Natural killer cell (primary cell): ENCODE results near the gene PPP2R2D. TPM values are rescaled to one million over a fixed set of nuclear protein-coding genes. Genes with fewer than 3 reads are reported as not detected.
A peak's percentile ranks its signal among the peaks of the same experiment; 100 is the strongest.
"Not testable (repeated sequence)": the region's sequence is repeated elsewhere in the genome, so short reads cannot be mapped to it uniquely, and the experiment has no call there.

Experiments used
- ATAC-seq, 3 donors: fragments of 150-1000 bp in 2 of 3; fragments of 200-7000 bp in 1 of 3; cut with Tn5 transposase; 1 replicate in 1 of 3; 2 replicates in 2 of 3; pipeline ENCODE4 v1.10.0; 2021; ENCODE audit warnings: mild to moderate bottlenecking in 2 of 3, moderate library complexity in 2 of 3
- DNase-seq, 2 donors: peaks; one replicate each; pipeline versions ENCODE4 v3.0.0 to v3.0.0-alpha.2; 2013 to 2021; ENCODE audit warnings: mixed read lengths in 1 of 2
- H3K27ac ChIP-seq: one replicate; pipeline ENCODE4 v1.5.1; 2013; ENCODE audit warnings: mild to moderate bottlenecking, low read length
- H3K27me3 ChIP-seq: one replicate; pipeline ENCODE4 v1.6.1; 2013; ENCODE audit warnings: low read length; ENCODE audit not compliant: control insufficient read depth, insufficient read depth
- H3K36me3 ChIP-seq: one replicate; pipeline ENCODE4 v1.6.1; 2013; ENCODE audit warnings: low read length; ENCODE audit not compliant: control insufficient read depth, insufficient read depth
- H3K4me1 ChIP-seq: one replicate; pipeline ENCODE4 v1.6.1; 2013; ENCODE audit warnings: low read length; ENCODE audit not compliant: control insufficient read depth, insufficient read depth
- H3K4me3 ChIP-seq: one replicate; pipeline ENCODE4 v1.5.1; 2013; ENCODE audit warnings: low read length
- H3K9me3 ChIP-seq: one replicate; pipeline ENCODE4 v1.6.1; 2013; ENCODE audit warnings: low read length; ENCODE audit not compliant: control insufficient read depth, insufficient read depth
- H3K27ac Mint-ChIP-seq, 2 donors: one replicate each; pipeline ENCODE4 v1.8.0; 2022; ENCODE audit warnings: mild to moderate bottlenecking in 2 of 2, mixed read lengths in 2 of 2, moderate library complexity in 1 of 2
- H3K27me3 Mint-ChIP-seq, 2 donors: one replicate each; pipeline ENCODE4 v1.8.0; 2022; ENCODE audit warnings: low read depth in 2 of 2, mixed read lengths in 2 of 2
- H3K36me3 Mint-ChIP-seq: one replicate; pipeline ENCODE4 v1.8.0; 2022; ENCODE audit warnings: mixed read lengths
- H3K4me1 Mint-ChIP-seq, 2 donors: one replicate each; pipeline ENCODE4 v1.8.0; 2022; ENCODE audit warnings: mixed read lengths in 2 of 2
- H3K4me3 Mint-ChIP-seq: one replicate; pipeline ENCODE4 v1.8.0; 2022; ENCODE audit warnings: mild to moderate bottlenecking, moderate library complexity, mixed read lengths
- H3K9me3 Mint-ChIP-seq, 2 donors: one replicate each; pipeline ENCODE4 v1.8.0; 2022; ENCODE audit warnings: mixed read lengths in 2 of 2
- CTCF ChIP-seq: fragments of 200-600 bp; IDR thresholded peaks from one replicate; pipeline ENCODE4 v1.8.0; 2022; ENCODE audit warnings: antibody characterized with exemption
- WGBS: methylation state at CpG from one replicate; pipeline ENCODE4 v1.1.7; 2013; ENCODE audit warnings: missing lambda C conversion rate; ENCODE audit not compliant: insufficient coverage; 5-methylcytosine and 5-hydroxymethylcytosine counted together
- intact Hi-C: fragments of 100-400 bp; cut with micrococcal nuclease; formaldehyde crosslinking; loops from one replicate; pipeline ENCODE4 v1.14.2; 2022
- total RNA-seq, 4 donors: library from RNA; stranded (reverse); fragments of 120-200 nt in 1 of 4; gene quantifications; one replicate each; pipeline versions ENCODE4 v1.2.3 to v1.2.4, GENCODE V29; 2013 to 2022

PPP2R2D gene
- total RNA-seq, 3 donors from 2014 or later (not counting 1 experiment from before 2014, with no cell fraction given): 28.6 to 39.8 (median 35.8) TPM

GRCh38 chr10:131915990-131916766 is 15.4 kb downstream of the PPP2R2D start:
- no peak for TF ChIP-seq CTCF
- Histone ChIP-seq H3K27ac (no peak overlapping the region), H3K27me3 (no peaks in the 10 kb centered on the region), H3K9me3 (no peaks in the 10 kb centered on the region), H3K4me1 (peaks cover 3% of the 10 kb centered on the region), H3K4me3 (no peak overlapping the region), H3K36me3 (peaks cover 2% of the 10 kb centered on the region)
- 95% methylated on average over 19 of the region's 19 CpGs for WGBS
- ATAC-seq: no peak
- H3K27me3 Mint-ChIP-seq: no peaks in the 10 kb centered on the region
- DNase-seq: no peak
- intact Hi-C loops: no loop called here
- no peaks in the 10 kb centered on the region for H3K36me3 Mint-ChIP-seq
- H3K4me3 Mint-ChIP-seq: no peak overlapping the region
- no peaks in the 10 kb centered on the region for H3K9me3 Mint-ChIP-seq
- H3K27ac Mint-ChIP-seq: no peak overlapping the region
- peaks cover 46 to 79% of the 10 kb centered on the region in 2 donors for H3K4me1 Mint-ChIP-seq

- intact Hi-C loops, H3K4me3 Mint-ChIP-seq, H3K36me3 ChIP-seq, H3K9me3 ChIP-seq, H3K36me3 Mint-ChIP-seq, H3K4me3 ChIP-seq, H3K27me3 ChIP-seq, ATAC-seq, H3K27ac Mint-ChIP-seq, H3K27me3 Mint-ChIP-seq, H3K27ac ChIP-seq, H3K9me3 Mint-ChIP-seq, DNase-seq, H3K4me1 ChIP-seq: not testable (repeated sequence)
- WGBS: 89% methylated on average over 8 of the region's 11 CpGs
- H3K4me1 Mint-ChIP-seq: peaks cover 52 to 80% of the 10 kb centered on the region in 2 donors
Observed at GRCh38 chr10:131916767-131917160, 16.0 kb downstream of the PPP2R2D start.

- not testable (repeated sequence) for H3K4me3 Mint-ChIP-seq
Observed at GRCh38 chr10:131917496-131917895, 16.7 kb downstream of the PPP2R2D start.

GRCh38 chr10:131919461-131919860 is 18.7 kb downstream of the PPP2R2D start:
- H3K4me1 ChIP-seq, H3K27me3 ChIP-seq: not testable (repeated sequence)
- 94% methylated on average over 14 of the region's 14 CpGs for WGBS

More at GRCh38 chr10:131917496-131917895, 16.7 kb downstream of the PPP2R2D start:
- H3K9me3 ChIP-seq, H3K27ac ChIP-seq, H3K27me3 Mint-ChIP-seq, DNase-seq, intact Hi-C loops, H3K4me3 ChIP-seq, H3K4me1 ChIP-seq, H3K9me3 Mint-ChIP-seq, H3K36me3 ChIP-seq, H3K36me3 Mint-ChIP-seq, H3K27ac Mint-ChIP-seq, H3K27me3 ChIP-seq, ATAC-seq: not testable (repeated sequence)
- peaks cover 55 to 77% of the 10 kb centered on the region in 2 donors for H3K4me1 Mint-ChIP-seq
- WGBS: 92% methylated on average over 7 of the region's 11 CpGs

GRCh38 chr10:131920151-131920550 is 19.3 kb downstream of the PPP2R2D start:
- H3K9me3 ChIP-seq: no peaks in the 10 kb centered on the region
- no peaks in the 10 kb centered on the region for H3K36me3 ChIP-seq
- H3K4me1 ChIP-seq: no peaks in the 10 kb centered on the region
- Mint-ChIP-seq H3K27ac (peak overlapping the region; percentile 39 to 58), H3K36me3 (no peaks in the 10 kb centered on the region), H3K27me3 (no peaks in the 10 kb centered on the region), H3K4me3 (no peak overlapping the region), H3K4me1 (peaks cover 55 to 79% of the 10 kb centered on the region in 2 donors), H3K9me3 (peaks cover 0 to 2% of the 10 kb centered on the region in 2 donors)
- no peak for TF ChIP-seq CTCF
- no peak for ATAC-seq
- no peak for DNase-seq
- 83% methylated on average over 11 of the region's 11 CpGs for WGBS
- intact Hi-C loops: no loop called here
- no peaks in the 10 kb centered on the region for H3K27me3 ChIP-seq
- H3K27ac ChIP-seq: no peak overlapping the region
- H3K4me3 ChIP-seq: no peak overlapping the region

More at GRCh38 chr10:131919461-131919860, 18.7 kb downstream of the PPP2R2D start:
- H3K4me3 ChIP-seq, DNase-seq, H3K27me3 Mint-ChIP-seq, H3K9me3 ChIP-seq, H3K36me3 ChIP-seq, H3K36me3 Mint-ChIP-seq, ATAC-seq, H3K9me3 Mint-ChIP-seq, H3K4me3 Mint-ChIP-seq, intact Hi-C loops, H3K27ac ChIP-seq: not testable (repeated sequence)
- peaks cover 52 to 75% of the 10 kb centered on the region in 2 donors for H3K4me1 Mint-ChIP-seq
- peak overlapping the region in 1 of 2 donors; percentile 58 for H3K27ac Mint-ChIP-seq
